DOHH2 (cell line): ENCODE measurements around the gene MC4R.

Experiments used
- EZH2phosphoT487 ChIP-seq: fragments of 200-600 bp; sonication (generic); IDR thresholded peaks from 2 replicates; pipeline ENCODE4 v1.6.1; 2017; ENCODE audit warnings: borderline replicate concordance, mild to moderate bottlenecking, antibody characterized with exemption, low read length, moderate library complexity, mixed read lengths
- TF ChIP-seq, protein P1 (sequence below): fragments of 200-600 bp; sonication (generic); IDR thresholded peaks from one replicate; pipeline ENCODE4 v1.5.1; 2014; ENCODE audit warnings: antibody characterized with exemption, mild to moderate bottlenecking, low read depth, low read length; ENCODE audit not compliant: poor library complexity, severe bottlenecking

DNA sequence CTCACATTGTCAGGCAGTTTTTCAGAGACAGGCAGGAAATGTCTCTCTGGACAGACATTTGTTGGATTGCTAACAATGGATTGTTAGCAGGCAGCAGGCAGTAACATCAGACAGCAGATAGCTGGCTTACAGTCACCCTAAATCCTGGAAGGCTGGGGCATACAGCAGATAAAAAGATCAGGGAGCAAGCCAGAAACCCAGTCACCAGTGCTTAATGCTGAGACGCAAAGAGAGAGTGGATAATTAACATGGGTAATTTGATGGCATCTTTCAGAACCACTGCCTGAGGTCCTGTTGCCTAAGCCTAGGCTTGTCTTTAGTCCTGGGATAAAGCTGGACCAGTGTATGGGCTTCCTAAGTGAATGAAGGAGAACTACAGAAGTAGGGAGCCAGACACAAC lies 22.4 kb downstream of the MC4R start:
- TF ChIP-seq, protein P1, sequence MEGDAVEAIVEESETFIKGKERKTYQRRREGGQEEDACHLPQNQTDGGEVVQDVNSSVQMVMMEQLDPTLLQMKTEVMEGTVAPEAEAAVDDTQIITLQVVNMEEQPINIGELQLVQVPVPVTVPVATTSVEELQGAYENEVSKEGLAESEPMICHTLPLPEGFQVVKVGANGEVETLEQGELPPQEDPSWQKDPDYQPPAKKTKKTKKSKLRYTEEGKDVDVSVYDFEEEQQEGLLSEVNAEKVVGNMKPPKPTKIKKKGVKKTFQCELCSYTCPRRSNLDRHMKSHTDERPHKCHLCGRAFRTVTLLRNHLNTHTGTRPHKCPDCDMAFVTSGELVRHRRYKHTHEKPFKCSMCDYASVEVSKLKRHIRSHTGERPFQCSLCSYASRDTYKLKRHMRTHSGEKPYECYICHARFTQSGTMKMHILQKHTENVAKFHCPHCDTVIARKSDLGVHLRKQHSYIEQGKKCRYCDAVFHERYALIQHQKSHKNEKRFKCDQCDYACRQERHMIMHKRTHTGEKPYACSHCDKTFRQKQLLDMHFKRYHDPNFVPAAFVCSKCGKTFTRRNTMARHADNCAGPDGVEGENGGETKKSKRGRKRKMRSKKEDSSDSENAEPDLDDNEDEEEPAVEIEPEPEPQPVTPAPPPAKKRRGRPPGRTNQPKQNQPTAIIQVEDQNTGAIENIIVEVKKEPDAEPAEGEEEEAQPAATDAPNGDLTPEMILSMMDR = no peak
- TF ChIP-seq EZH2phosphoT487 = no peak
